Eye (tissue), 1 donor: Measurements from ENCODE around the gene PPP6R2.

ENCODE experiments used
- DNase-seq: peaks from one replicate; pipeline ENCODE4 v3.0.0-alpha.2; 2015

PPP6R2 gene

GRCh38 chr22:50489363-50490243 lies 146.5 kb downstream of the PPP6R2 start:
- no peak for DNase-seq

GRCh38 chr22:50490531-50491308 lies 147.6 kb downstream of the PPP6R2 start:
- no peak for DNase-seq
